D721Med (cell line): ENCODE results near the gene FRRS1.

Experiments
- DNase-seq: peaks from one replicate; pipeline ENCODE4 v3.0.0; 2011; ENCODE audit warnings: low spot score; ENCODE audit not compliant: insufficient read length
- FAIRE-seq: peaks from 2 replicates; lab custom pipeline; 2011; peaks lifted over from hg19 to GRCh38; lab: Jason Lieb, UNC
- TF ChIP-seq, protein P1 (sequence below): IDR thresholded peaks from 2 replicates; pipeline ENCODE4 v1.5.1; 2012; ENCODE audit warnings: mild to moderate bottlenecking, control low read depth; ENCODE audit not compliant: insufficient read depth; ENCODE audit errors: missing control alignments

Gene FRRS1

GRCh38 chr1:99781798-99782197 lies 15.4 kb upstream of the FRRS1 start:
- FAIRE-seq = no peak

GRCh38 chr1:99777752-99778151 lies 11.3 kb upstream of the FRRS1 start:
- no peak for DNase-seq
- FAIRE-seq = no peak
- TF ChIP-seq, protein P1, sequence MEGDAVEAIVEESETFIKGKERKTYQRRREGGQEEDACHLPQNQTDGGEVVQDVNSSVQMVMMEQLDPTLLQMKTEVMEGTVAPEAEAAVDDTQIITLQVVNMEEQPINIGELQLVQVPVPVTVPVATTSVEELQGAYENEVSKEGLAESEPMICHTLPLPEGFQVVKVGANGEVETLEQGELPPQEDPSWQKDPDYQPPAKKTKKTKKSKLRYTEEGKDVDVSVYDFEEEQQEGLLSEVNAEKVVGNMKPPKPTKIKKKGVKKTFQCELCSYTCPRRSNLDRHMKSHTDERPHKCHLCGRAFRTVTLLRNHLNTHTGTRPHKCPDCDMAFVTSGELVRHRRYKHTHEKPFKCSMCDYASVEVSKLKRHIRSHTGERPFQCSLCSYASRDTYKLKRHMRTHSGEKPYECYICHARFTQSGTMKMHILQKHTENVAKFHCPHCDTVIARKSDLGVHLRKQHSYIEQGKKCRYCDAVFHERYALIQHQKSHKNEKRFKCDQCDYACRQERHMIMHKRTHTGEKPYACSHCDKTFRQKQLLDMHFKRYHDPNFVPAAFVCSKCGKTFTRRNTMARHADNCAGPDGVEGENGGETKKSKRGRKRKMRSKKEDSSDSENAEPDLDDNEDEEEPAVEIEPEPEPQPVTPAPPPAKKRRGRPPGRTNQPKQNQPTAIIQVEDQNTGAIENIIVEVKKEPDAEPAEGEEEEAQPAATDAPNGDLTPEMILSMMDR = no peak

More at GRCh38 chr1:99781798-99782197, 15.4 kb upstream of the FRRS1 start:
- TF ChIP-seq, protein P1 = no peak
- no peak for DNase-seq

DNA sequence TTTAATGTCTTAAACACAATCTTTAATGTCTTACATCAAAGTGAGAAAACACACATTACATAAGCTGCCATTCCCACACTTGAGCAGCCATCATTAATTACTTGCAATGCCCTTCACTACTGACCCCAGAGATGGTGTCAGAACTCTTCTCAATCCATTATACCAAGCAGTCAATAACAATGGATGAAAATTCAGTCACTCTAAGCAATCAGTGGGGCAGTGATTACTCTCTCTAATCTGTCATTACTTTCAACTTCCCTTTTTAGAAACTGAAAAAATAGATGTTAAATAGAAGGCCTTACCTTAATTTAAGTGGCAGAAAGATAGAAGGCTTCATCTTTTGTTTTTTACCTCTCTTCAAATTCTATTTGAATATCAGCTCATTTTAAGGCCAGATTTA lies 9.7 kb upstream of the FRRS1 start:
- TF ChIP-seq, protein P1 = no peak
- no peak for FAIRE-seq
- DNase-seq = no peak

- FAIRE-seq (no peak), DNase-seq (no peak)
- TF ChIP-seq, protein P1 = no peak
Observed at GRCh38 chr1:99772809-99773208, 6.4 kb upstream of the FRRS1 start.

DNA sequence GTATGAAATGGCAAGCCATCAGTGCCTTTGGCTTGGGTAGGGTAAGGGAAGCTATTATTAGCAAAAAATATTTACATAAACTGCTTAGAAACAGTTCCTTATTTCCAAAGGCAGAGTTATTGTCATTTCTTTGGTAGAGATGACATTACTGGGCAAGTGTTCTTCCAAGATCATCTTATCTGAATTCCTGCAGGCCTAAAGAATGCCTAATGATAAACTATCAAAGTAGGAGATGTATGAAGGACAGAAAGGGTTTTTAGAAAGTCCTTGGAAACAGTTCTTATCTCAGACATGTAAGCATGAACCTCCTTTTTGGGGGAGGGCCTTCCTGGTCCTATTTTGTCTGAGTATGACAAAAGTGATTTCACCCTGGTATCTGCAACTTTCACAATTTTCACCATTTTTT lies 5.1 kb upstream of the FRRS1 start:
- no peak for FAIRE-seq
- no peak for DNase-seq
- TF ChIP-seq, protein P1 = no peak

DNA sequence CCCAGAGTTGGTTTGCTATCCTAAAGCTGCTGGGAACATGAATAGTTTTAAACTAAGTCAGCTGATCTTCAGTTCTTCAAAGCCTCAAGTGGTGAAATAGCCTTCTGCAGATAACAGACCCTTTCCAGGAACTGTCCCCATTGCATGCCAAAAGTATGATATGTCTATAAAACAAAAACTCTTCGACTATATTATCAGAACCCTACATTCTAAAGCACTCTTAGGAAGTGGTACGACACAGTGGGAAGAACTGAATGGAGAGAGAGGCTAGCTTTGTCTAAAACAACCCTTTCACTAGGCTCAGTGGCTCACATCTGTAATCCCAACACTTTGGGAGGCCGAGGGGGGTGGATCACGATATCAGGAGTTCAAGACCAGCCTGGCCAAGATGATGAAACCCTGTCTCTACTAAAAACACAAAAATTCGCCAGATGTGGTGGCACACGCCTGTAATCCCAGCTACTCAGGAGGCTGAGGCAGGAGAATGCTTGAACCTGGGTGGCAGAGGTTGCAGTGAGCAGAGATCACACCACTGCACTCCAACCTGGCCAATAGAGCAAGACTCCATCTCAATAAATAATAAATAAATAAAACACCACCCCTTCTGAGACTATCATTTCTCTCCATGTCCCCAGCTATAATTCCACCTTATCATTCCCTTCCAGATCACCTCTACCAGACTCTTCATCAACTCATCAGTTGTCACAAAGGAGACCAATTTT lies 2.2 kb upstream of the FRRS1 start:
- FAIRE-seq (no peak), DNase-seq (no peak)
- TF ChIP-seq, protein P1 = no peak

DNA sequence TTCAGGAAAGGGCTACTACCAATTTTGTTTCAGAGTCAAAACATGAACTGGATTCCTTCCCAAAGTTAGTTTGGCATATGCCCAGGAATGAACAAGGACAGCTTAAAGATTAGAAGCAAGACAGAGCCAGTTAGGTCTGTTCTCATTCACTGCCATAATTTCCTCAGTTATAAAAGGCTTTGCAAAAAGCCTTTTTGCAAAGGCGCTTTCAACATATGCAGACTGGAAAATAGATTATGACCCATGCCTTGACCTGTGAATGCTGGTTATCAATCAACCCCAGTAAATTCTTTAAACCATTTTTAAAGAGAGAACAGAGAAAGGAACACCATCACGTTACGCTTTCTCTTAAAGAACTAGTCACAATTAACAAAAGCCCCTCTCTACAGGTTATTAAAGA lies 1.7 kb upstream of the FRRS1 start:
- DNase-seq (no peak), FAIRE-seq (no peak)
- TF ChIP-seq, protein P1 = no peak
